Gastrocnemius medialis (tissue), 4 donors: ENCODE data around the gene C1D.

ENCODE experiments used
- POLR2A ChIP-seq, 2 donors: fragments of 450-650 bp; IDR thresholded peaks; one replicate each; pipeline ENCODE4 v1.6.1; 2017; ENCODE audit warnings: antibody characterized with exemption in 2 of 2, mild to moderate bottlenecking in 2 of 2, moderate library complexity in 2 of 2
- TF ChIP-seq, protein P1 (sequence below), 5 experiments: fragments of 450-650 bp in 3 of 5; fragments of 200-600 bp in 2 of 5; sonication (generic) in 2 of 5; IDR thresholded peaks in 4 of 5; conservative IDR thresholded peaks in 1 of 5; 1 replicate in 4 of 5; 2 replicates in 1 of 5; pipeline ENCODE4 v1.5.1; 2016 to 2019; ENCODE audit warnings: antibody characterized with exemption in 5 of 5, mild to moderate bottlenecking in 3 of 5, moderate library complexity in 3 of 5

DNA sequence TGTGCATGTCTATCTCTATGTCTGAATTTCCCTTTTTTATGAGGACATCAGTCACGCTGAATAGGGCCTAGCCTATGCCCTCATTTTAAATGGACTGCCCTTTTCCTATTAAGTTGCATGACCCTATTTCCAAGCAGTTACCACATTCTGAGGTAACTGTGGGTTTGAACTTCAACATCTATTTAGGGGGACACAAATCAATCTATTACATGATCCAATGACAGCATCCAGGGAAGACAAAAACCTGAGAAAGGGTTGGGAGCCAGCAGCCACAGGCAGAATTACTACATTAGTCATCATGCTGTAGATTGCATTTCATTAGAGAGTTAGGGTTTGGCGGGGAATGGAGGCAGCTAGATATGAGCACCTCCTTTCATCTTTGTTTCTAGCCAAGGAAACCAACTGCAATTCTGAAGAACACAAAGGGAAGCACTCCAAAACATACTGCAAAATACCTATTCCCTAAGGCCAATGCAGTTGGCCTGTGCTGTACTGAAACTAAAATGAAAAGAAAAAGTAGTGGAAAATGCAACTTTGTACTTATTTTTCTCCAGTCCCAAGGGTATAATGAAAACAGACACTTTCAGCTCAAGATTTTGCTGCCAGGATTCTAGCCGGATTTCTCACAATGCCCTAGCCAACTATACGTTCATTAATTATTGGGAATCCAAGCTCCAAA lies 40.4 kb upstream of the C1D start:
- TF ChIP-seq, protein P1, sequence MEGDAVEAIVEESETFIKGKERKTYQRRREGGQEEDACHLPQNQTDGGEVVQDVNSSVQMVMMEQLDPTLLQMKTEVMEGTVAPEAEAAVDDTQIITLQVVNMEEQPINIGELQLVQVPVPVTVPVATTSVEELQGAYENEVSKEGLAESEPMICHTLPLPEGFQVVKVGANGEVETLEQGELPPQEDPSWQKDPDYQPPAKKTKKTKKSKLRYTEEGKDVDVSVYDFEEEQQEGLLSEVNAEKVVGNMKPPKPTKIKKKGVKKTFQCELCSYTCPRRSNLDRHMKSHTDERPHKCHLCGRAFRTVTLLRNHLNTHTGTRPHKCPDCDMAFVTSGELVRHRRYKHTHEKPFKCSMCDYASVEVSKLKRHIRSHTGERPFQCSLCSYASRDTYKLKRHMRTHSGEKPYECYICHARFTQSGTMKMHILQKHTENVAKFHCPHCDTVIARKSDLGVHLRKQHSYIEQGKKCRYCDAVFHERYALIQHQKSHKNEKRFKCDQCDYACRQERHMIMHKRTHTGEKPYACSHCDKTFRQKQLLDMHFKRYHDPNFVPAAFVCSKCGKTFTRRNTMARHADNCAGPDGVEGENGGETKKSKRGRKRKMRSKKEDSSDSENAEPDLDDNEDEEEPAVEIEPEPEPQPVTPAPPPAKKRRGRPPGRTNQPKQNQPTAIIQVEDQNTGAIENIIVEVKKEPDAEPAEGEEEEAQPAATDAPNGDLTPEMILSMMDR (IDR thresholded peaks at IDR 0.05 in 4 of 5, conservative IDR thresholded peaks at IDR 0.05 in 1 of 5), result no peak
- TF ChIP-seq POLR2A (IDR thresholded peaks at IDR 0.05), result no peak
